Erythroblast (primary cell): Measurements from ENCODE around the gene PANX3.
"Not testable (repeated sequence)": the region's sequence is repeated elsewhere in the genome, so short reads cannot be mapped to it uniquely, and the experiment has no call there.

Experiments
- DNase-seq, 2 experiments: peaks; one replicate each; lab custom pipeline; 2025; lab: John Stamatoyannopoulos, UW
- GATA1 ChIP-seq: IDR thresholded peaks from 2 replicates; pipeline ENCODE4 v1.6.1; 2011; ENCODE audit warnings: low read depth, mild to moderate bottlenecking, control low read depth, low read length, moderate library complexity
- POLR2A ChIP-seq: IDR thresholded peaks from 2 replicates; pipeline ENCODE4 v1.6.1; 2011; ENCODE audit warnings: mild to moderate bottlenecking, low read length

Gene PANX3

GRCh38 chr11:124597626-124598025 lies 13.6 kb upstream of the PANX3 start:
- TF ChIP-seq GATA1 (no peak), POLR2A (no peak)
- DNase-seq: no peak

- DNase-seq: no peak
- no peak for TF ChIP-seq GATA1
- TF ChIP-seq POLR2A: no peak
Measured at GRCh38 chr11:124600621-124601320, 10.5 kb upstream of the PANX3 start.

GRCh38 chr11:124602193-124602592 lies 9.0 kb upstream of the PANX3 start:
- no peak for TF ChIP-seq GATA1
- TF ChIP-seq POLR2A: no peak
- DNase-seq: no peak

GRCh38 chr11:124602723-124603122 lies 8.5 kb upstream of the PANX3 start:
- not testable (repeated sequence) for DNase-seq

GRCh38 chr11:124605719-124606118 lies 5.5 kb upstream of the PANX3 start:
- no peak for TF ChIP-seq GATA1
- TF ChIP-seq POLR2A: no peak
- no peak for DNase-seq

- TF ChIP-seq POLR2A (no peak), GATA1 (no peak)
- peak in 1 of 2 experiments; percentile 15 for DNase-seq
Measured at GRCh38 chr11:124608147-124608546, 3.1 kb upstream of the PANX3 start.

- DNase-seq: no peak
- TF ChIP-seq POLR2A (no peak), GATA1 (no peak)
Measured at GRCh38 chr11:124610295-124610694, 933 bp upstream of the PANX3 start.

GRCh38 chr11:124612045-124612444 lies 817 bp downstream of the PANX3 start:
- TF ChIP-seq GATA1: no peak

GRCh38 chr11:124612567-124613246 lies 1.5 kb downstream of the PANX3 start:
- no peak for DNase-seq
- no peak for TF ChIP-seq POLR2A
- no peak for TF ChIP-seq GATA1

More at GRCh38 chr11:124612045-124612444, 817 bp downstream of the PANX3 start:
- no peak for DNase-seq

- TF ChIP-seq GATA1: no peak
Measured at GRCh38 chr11:124618863-124619262, 7.6 kb downstream of the PANX3 start.

GRCh38 chr11:124622531-124623451 lies 11.6 kb downstream of the PANX3 start, which contains the start of gene TBRG1:
Gene TBRG1 (plus strand): TSS chr11:124622864. CDS start chr11:124623084, 220 bp downstream.
- TF ChIP-seq POLR2A (peak; percentile 98), GATA1 (no peak)

More at GRCh38 chr11:124618863-124619262, 7.6 kb downstream of the PANX3 start:
- no peak for DNase-seq

GRCh38 chr11:124623861-124624525 lies 12.8 kb downstream of the PANX3 start:
- peak in 1 of 2 experiments; percentile 25 for DNase-seq
- TF ChIP-seq GATA1: no peak
- TF ChIP-seq POLR2A: no peak

More at GRCh38 chr11:124622531-124623451, 11.6 kb downstream of the PANX3 start, which contains the start of gene TBRG1:
- DNase-seq: peak; percentile 92
